Ishikawa (cell line): ENCODE results near the gene TRIM2.

ENCODE experiments used
- CEBPB ChIP-seq: IDR thresholded peaks from 2 replicates; pipeline ENCODE4 v1.6.1; 2012
- CREB1 ChIP-seq: IDR thresholded peaks from 2 replicates; pipeline ENCODE4 v1.6.1; 2012; ENCODE audit warnings: low read depth
- EGR1 ChIP-seq: IDR thresholded peaks from 2 replicates; pipeline ENCODE4 v1.6.1; 2012
- EP300 ChIP-seq: IDR thresholded peaks from 2 replicates; pipeline ENCODE4 v1.6.1; 2012; ENCODE audit warnings: borderline replicate concordance
- NFIC ChIP-seq: IDR thresholded peaks from 2 replicates; pipeline ENCODE4 v1.6.1; 2012
- RAD21 ChIP-seq: IDR thresholded peaks from 2 replicates; pipeline ENCODE4 v1.6.1; 2012; ENCODE audit warnings: low read depth
- TAF1 ChIP-seq: IDR thresholded peaks from 2 replicates; pipeline ENCODE4 v1.6.1; 2012; ENCODE audit warnings: low read depth, mild to moderate bottlenecking
- TCF12 ChIP-seq: IDR thresholded peaks from 2 replicates; pipeline ENCODE4 v1.6.1; 2012; ENCODE audit warnings: low read depth
- TEAD4 ChIP-seq: IDR thresholded peaks from 2 replicates; pipeline ENCODE4 v1.6.1; 2012
- YY1 ChIP-seq: IDR thresholded peaks from 2 replicates; pipeline ENCODE4 v1.6.1; 2012; ENCODE audit warnings: low read depth
- ZBTB7A ChIP-seq: IDR thresholded peaks from 2 replicates; pipeline ENCODE4 v1.6.1; 2012; ENCODE audit warnings: low read depth
- TF ChIP-seq, protein P1 (sequence below): IDR thresholded peaks from 2 replicates; pipeline ENCODE4 v1.6.1; 2012
- TF ChIP-seq, protein P2 (sequence below): IDR thresholded peaks from 2 replicates; pipeline ENCODE4 v1.6.1; 2012; ENCODE audit warnings: low read depth, mild to moderate bottlenecking

DNA sequence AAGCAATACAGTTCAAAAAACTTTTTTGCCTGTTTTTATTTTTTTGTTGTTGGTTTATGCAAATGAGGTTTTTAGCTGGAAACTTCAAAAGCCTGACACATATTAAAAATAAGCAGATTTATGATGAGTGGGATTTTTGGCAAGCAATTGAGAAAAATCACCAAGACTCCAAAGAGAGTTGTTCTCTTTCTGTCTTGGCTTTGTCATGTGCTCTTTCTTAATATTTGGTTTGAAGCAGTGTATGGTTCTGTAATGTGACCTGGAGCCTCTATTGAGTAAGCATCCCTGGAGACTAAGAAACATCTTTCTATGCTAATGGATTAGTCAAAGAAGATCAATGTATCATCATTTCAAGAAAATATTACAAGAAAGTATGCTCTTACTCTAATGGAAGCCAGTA lies 11.7 kb downstream of the TRIM2 start:
- no peak for TF ChIP-seq CEBPB
- no peak for TF ChIP-seq YY1
- TF ChIP-seq EP300: no peak
- no peak for TF ChIP-seq TAF1
- no peak for TF ChIP-seq RAD21
- no peak for TF ChIP-seq EGR1
- no peak for TF ChIP-seq TEAD4
- TF ChIP-seq ZBTB7A: no peak
- TF ChIP-seq TCF12: no peak
- TF ChIP-seq NFIC: no peak
- TF ChIP-seq, protein P1, sequence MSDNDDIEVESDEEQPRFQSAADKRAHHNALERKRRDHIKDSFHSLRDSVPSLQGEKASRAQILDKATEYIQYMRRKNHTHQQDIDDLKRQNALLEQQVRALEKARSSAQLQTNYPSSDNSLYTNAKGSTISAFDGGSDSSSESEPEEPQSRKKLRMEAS: no peak
- no peak for TF ChIP-seq CREB1
- TF ChIP-seq, protein P2, sequence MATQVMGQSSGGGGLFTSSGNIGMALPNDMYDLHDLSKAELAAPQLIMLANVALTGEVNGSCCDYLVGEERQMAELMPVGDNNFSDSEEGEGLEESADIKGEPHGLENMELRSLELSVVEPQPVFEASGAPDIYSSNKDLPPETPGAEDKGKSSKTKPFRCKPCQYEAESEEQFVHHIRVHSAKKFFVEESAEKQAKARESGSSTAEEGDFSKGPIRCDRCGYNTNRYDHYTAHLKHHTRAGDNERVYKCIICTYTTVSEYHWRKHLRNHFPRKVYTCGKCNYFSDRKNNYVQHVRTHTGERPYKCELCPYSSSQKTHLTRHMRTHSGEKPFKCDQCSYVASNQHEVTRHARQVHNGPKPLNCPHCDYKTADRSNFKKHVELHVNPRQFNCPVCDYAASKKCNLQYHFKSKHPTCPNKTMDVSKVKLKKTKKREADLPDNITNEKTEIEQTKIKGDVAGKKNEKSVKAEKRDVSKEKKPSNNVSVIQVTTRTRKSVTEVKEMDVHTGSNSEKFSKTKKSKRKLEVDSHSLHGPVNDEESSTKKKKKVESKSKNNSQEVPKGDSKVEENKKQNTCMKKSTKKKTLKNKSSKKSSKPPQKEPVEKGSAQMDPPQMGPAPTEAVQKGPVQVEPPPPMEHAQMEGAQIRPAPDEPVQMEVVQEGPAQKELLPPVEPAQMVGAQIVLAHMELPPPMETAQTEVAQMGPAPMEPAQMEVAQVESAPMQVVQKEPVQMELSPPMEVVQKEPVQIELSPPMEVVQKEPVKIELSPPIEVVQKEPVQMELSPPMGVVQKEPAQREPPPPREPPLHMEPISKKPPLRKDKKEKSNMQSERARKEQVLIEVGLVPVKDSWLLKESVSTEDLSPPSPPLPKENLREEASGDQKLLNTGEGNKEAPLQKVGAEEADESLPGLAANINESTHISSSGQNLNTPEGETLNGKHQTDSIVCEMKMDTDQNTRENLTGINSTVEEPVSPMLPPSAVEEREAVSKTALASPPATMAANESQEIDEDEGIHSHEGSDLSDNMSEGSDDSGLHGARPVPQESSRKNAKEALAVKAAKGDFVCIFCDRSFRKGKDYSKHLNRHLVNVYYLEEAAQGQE: no peak
